ENCODE data around the gene LAMA2. TPM values are rescaled to one million over a fixed set of nuclear protein-coding genes. Genes with fewer than 3 reads are reported as not detected.

LAMA2 gene
- total RNA-seq, 1 experiment from 2014 or later, result 8.2 TPM

DNA sequence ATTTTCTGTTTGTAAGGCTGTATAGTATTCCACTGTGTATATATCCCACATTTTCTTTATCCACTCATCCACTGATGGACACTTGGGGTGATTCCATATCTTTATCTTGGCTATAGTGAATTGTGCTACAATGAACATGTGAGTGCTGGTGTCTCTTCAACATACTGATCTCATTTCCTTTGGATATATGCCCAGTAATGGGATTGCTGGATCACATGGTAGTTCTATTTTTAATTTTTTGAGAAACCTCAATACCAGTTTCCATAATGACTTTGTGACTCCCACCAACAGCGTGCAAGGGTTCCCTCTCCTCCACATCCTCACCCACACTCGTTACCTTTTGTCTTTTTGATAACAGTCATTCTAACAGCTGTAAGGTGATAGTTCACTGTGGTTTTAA lies 661.0 kb downstream of the LAMA2 start (continued):
- TF ChIP-seq, protein P1, sequence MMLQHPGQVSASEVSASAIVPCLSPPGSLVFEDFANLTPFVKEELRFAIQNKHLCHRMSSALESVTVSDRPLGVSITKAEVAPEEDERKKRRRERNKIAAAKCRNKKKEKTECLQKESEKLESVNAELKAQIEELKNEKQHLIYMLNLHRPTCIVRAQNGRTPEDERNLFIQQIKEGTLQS (IDR thresholded peaks at IDR 0.05), result no peak
- TF ChIP-seq ZFX (IDR thresholded peaks at IDR 0.05), result no peak
- TF ChIP-seq CBX3 (IDR thresholded peaks at IDR 0.05; ENCODE audit: low read depth), result no peak
- TF ChIP-seq YY1 (IDR thresholded peaks at IDR 0.05; ENCODE audit: extremely low read depth, insufficient replicate concordance, low read depth, low read length), result no peak
- no peak for TF ChIP-seq RAD21 (IDR thresholded peaks at IDR 0.05; ENCODE audit: low read depth)
- no peak for TF ChIP-seq JUND (IDR thresholded peaks at IDR 0.05)

DNA sequence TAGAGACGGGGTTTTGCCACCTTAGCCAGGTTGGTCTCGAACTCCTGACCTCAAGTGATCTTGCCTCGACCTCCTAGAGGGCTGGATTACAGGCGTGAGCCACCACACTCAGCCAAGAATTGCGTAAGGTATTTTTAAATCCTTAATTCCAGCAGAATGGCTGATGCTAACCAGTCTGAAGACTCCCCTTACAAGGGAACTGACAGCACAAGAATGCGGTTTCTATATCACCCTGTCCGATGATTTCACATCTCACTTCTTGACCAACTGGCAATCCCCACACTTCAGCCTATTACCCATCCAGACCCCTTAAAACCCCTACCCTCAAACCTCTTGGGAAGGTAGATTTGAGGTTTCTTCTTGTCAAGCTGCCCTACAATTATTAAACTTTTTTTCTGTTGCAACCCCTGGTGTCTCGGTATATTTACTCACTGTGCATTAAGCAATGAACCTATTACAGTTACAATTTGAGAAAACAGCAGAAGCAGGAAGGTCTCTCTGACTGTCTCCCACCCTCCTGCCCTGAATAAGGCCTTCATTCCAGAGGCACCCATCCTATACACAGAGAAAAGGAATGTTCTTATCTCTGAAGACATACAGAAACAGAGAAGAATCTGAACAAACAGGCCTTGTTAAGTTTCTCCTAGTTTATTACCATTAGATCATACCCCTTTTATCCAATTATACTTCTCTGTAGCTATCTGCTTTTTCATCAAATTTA lies 662.1 kb downstream of the LAMA2 start:
- POLR2A ChIA-PET, result no interaction called here
- no peaks in the 10 kb centered on the region for H3K79me2 ChIP-seq (ENCODE audit: insufficient read depth, low read length)
- RAD21 ChIA-PET (ENCODE audit: low non-redundant PET in 1 of 2, low total read pairs in 2 of 2, uncharacterized antibody in 2 of 2, unreplicated experiment in 2 of 2), result no interaction called here
- H3K9me3 ChIP-seq (ENCODE audit: control insufficient read depth in 1 of 2, insufficient read depth in 1 of 2, low read depth in 1 of 2, low read length in 2 of 2), result no peaks in the 10 kb centered on the region
- no peaks in the 10 kb centered on the region for H3K9me2 ChIP-seq (ENCODE audit: insufficient read depth)
- H2AFZ ChIP-seq (ENCODE audit: low read depth, low read length, poor library complexity, severe bottlenecking), result no peak overlapping the region
- H3K9ac ChIP-seq (ENCODE audit: low read length), result no peak overlapping the region
- CTCF ChIA-PET, result no interaction called here
- H3K27me3 ChIP-seq (ENCODE audit: insufficient read depth, low read length), result no peaks in the 10 kb centered on the region
- ATAC-seq, result no peak
- no peak for TF ChIP-seq RAD21 (IDR thresholded peaks at IDR 0.05; ENCODE audit: low read depth)
- TF ChIP-seq JUND (IDR thresholded peaks at IDR 0.05), result no peak
- no peak for TF ChIP-seq SIN3A (IDR thresholded peaks at IDR 0.05; ENCODE audit: low read depth)
- no peak for TF ChIP-seq TCF7L2 (IDR thresholded peaks at IDR 0.05; ENCODE audit: borderline replicate concordance, extremely low read depth, insufficient read depth, insufficient read length)
- no peak for TF ChIP-seq POLR2AphosphoS5 (IDR thresholded peaks at IDR 0.05; ENCODE audit: low read depth, low read length)
- TF ChIP-seq CEBPB (IDR thresholded peaks at IDR 0.05; ENCODE audit: low read depth), result no peak
- no peak for TF ChIP-seq CBX3 (IDR thresholded peaks at IDR 0.05; ENCODE audit: low read depth)
- no peak for TF ChIP-seq SRF (IDR thresholded peaks at IDR 0.05; ENCODE audit: low read depth)
- TF ChIP-seq, protein P2, sequence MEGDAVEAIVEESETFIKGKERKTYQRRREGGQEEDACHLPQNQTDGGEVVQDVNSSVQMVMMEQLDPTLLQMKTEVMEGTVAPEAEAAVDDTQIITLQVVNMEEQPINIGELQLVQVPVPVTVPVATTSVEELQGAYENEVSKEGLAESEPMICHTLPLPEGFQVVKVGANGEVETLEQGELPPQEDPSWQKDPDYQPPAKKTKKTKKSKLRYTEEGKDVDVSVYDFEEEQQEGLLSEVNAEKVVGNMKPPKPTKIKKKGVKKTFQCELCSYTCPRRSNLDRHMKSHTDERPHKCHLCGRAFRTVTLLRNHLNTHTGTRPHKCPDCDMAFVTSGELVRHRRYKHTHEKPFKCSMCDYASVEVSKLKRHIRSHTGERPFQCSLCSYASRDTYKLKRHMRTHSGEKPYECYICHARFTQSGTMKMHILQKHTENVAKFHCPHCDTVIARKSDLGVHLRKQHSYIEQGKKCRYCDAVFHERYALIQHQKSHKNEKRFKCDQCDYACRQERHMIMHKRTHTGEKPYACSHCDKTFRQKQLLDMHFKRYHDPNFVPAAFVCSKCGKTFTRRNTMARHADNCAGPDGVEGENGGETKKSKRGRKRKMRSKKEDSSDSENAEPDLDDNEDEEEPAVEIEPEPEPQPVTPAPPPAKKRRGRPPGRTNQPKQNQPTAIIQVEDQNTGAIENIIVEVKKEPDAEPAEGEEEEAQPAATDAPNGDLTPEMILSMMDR (IDR thresholded peaks at IDR 0.05 in 2 of 3, conservative IDR thresholded peaks at IDR 0.05 in 1 of 3; ENCODE audit: borderline replicate concordance in 1 of 3, insufficient read depth in 1 of 3, low read depth in 2 of 3, low read length in 2 of 3), result no peak
- TF ChIP-seq ZFX (IDR thresholded peaks at IDR 0.05), result no peak
- no peak for TF ChIP-seq SP1 (IDR thresholded peaks at IDR 0.05; ENCODE audit: low read depth)
- TF ChIP-seq ELF1 (IDR thresholded peaks at IDR 0.05; ENCODE audit: borderline replicate concordance, low read depth), result no peak
- TF ChIP-seq, protein P3, sequence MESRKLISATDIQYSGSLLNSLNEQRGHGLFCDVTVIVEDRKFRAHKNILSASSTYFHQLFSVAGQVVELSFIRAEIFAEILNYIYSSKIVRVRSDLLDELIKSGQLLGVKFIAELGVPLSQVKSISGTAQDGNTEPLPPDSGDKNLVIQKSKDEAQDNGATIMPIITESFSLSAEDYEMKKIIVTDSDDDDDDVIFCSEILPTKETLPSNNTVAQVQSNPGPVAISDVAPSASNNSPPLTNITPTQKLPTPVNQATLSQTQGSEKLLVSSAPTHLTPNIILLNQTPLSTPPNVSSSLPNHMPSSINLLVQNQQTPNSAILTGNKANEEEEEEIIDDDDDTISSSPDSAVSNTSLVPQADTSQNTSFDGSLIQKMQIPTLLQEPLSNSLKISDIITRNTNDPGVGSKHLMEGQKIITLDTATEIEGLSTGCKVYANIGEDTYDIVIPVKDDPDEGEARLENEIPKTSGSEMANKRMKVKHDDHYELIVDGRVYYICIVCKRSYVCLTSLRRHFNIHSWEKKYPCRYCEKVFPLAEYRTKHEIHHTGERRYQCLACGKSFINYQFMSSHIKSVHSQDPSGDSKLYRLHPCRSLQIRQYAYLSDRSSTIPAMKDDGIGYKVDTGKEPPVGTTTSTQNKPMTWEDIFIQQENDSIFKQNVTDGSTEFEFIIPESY (IDR thresholded peaks at IDR 0.05; ENCODE audit: extremely low read depth, insufficient replicate concordance, low read length), result no peak
- no peak for TF ChIP-seq EGR1 (IDR thresholded peaks at IDR 0.05; ENCODE audit: low read depth)
- TF ChIP-seq, protein P4, sequence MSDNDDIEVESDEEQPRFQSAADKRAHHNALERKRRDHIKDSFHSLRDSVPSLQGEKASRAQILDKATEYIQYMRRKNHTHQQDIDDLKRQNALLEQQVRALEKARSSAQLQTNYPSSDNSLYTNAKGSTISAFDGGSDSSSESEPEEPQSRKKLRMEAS (IDR thresholded peaks at IDR 0.05), result no peak
- no peak for TF ChIP-seq EZH2phosphoT487 (IDR thresholded peaks at IDR 0.05; ENCODE audit: borderline replicate concordance)
- H3K4me1 ChIP-seq (ENCODE audit: control insufficient read depth in 1 of 2, insufficient read depth in 2 of 2, low read length in 2 of 2), result no peaks in the 10 kb centered on the region
- H3K36me3 ChIP-seq (ENCODE audit: control insufficient read depth in 1 of 2, insufficient read depth in 2 of 2, low read length in 2 of 2), result no peaks in the 10 kb centered on the region
- no TSS peak for BruUV-seq (replicated peaks)
- DNase-seq (ENCODE audit: low read depth, low spot score), result no peak
- no peak overlapping the region for H3K4me2 ChIP-seq (ENCODE audit: low read length)
- no peaks in the 10 kb centered on the region for H4K20me1 ChIP-seq (ENCODE audit: insufficient read depth)
- H3K4me3 ChIP-seq (replicated peaks in 1 of 2; ENCODE audit: low read depth in 1 of 2, low read length in 2 of 2), result no peak overlapping the region
- intact Hi-C loops (cut with micrococcal nuclease), result no loop called here
- no peak overlapping the region for H3K27ac ChIP-seq (ENCODE audit: low read depth, low read length)
